Hepatocyte (in vitro differentiated cells): ENCODE data around the gene ACAD8.

Experiments
- EZH2 ChIP-seq: fragments of 200-600 bp; sonication (generic); IDR thresholded peaks from 2 replicates; pipeline ENCODE4 v1.6.1; 2016; ENCODE audit warnings: antibody characterized with exemption, mild to moderate bottlenecking, borderline replicate concordance
- TF ChIP-seq, protein P1 (sequence below): fragments of 200-600 bp; sonication (generic); IDR thresholded peaks from 2 replicates; pipeline ENCODE4 v1.5.1; 2016; ENCODE audit warnings: antibody characterized with exemption, mild to moderate bottlenecking; ENCODE audit not compliant: poor library complexity

DNA sequence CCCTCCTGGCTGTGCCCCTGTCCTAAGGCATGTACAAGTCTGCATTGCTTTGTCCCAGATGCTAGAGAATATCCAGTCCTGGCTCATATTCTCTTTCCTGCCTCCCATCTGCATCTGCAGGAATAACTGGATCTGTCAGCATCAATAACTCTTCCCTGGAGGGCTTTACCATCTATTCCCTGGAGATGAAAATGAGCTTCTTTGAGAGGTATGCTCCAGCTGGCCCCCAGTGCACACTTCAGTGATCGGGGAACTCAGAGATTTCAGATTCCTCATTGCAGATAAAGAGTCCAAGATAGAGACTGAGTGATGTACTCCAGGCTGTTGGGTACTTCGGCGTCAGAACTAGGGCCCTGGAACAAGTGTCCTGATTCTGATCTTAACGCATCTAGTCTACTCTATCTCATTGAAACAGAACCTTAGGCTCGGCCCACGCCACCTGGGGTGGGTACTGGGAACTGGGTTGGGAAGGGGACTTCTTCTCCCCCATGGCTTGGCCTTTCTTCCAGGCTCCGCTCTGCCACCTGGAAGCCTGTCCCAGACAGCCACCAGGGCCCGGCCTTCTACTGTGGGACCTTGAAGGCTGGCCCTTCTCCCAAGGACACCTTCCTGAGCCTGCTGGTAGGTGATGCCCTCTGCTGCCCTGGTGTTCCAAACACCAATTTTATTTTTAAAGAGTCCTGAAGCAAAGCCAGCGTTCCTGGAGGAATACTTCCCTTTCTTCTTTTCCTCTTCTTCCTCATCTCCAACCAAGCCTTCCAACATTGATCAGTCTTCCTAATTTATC, 60.6 kb downstream of the ACAD8 start:
- TF ChIP-seq, protein P1, sequence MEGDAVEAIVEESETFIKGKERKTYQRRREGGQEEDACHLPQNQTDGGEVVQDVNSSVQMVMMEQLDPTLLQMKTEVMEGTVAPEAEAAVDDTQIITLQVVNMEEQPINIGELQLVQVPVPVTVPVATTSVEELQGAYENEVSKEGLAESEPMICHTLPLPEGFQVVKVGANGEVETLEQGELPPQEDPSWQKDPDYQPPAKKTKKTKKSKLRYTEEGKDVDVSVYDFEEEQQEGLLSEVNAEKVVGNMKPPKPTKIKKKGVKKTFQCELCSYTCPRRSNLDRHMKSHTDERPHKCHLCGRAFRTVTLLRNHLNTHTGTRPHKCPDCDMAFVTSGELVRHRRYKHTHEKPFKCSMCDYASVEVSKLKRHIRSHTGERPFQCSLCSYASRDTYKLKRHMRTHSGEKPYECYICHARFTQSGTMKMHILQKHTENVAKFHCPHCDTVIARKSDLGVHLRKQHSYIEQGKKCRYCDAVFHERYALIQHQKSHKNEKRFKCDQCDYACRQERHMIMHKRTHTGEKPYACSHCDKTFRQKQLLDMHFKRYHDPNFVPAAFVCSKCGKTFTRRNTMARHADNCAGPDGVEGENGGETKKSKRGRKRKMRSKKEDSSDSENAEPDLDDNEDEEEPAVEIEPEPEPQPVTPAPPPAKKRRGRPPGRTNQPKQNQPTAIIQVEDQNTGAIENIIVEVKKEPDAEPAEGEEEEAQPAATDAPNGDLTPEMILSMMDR: no peak
- TF ChIP-seq EZH2: no peak
